Activated naive CD8-positive, alpha-beta T cell treated with anti-CD3 and anti-CD28 coated beads, Interleukin-2, amount 10 ng/mL, durations not matched to agents 7 days and 5 days (primary cell): ENCODE results near the gene HOXB7. TPM values are rescaled to one million over a fixed set of nuclear protein-coding genes. Genes with fewer than 3 reads are reported as not detected.
A peak's percentile ranks its signal among the peaks of the same experiment; 100 is the strongest.

Source experiments
- ATAC-seq: fragments of 150-1000 bp; cut with Tn5 transposase; one replicate; pipeline ENCODE4 v1.10.0; 2021; ENCODE audit warnings: low read depth, moderate library complexity
- POLR2A ChIA-PET: fragments of 350-600 bp; sonication (Branson Sonifier 250); formaldehyde crosslinking; loops from one replicate; lab custom pipeline; 2021; ENCODE audit warnings: antibody characterized with exemption; lab: Charles Lee
- DNase-seq: peaks from one replicate; pipeline ENCODE4 v3.0.0; 2021
- H3K27ac Mint-ChIP-seq: one replicate; pipeline ENCODE4 v1.8.0; 2022; ENCODE audit warnings: mild to moderate bottlenecking, mixed read lengths
- H3K27me3 Mint-ChIP-seq: one replicate; pipeline ENCODE4 v1.8.0; 2022; ENCODE audit warnings: mild to moderate bottlenecking, moderate library complexity, mixed read lengths
- H3K36me3 Mint-ChIP-seq: one replicate; pipeline ENCODE4 v1.8.0; 2021; ENCODE audit warnings: mild to moderate bottlenecking, mixed read lengths
- H3K4me1 Mint-ChIP-seq: one replicate; pipeline ENCODE4 v1.8.0; 2021; ENCODE audit warnings: mixed read lengths
- H3K4me3 Mint-ChIP-seq: one replicate; pipeline ENCODE4 v1.8.0; 2022; ENCODE audit warnings: mild to moderate bottlenecking, moderate library complexity, mixed read lengths
- H3K9me3 Mint-ChIP-seq: one replicate; pipeline ENCODE4 v1.8.0; 2021; ENCODE audit warnings: mixed read lengths
- total RNA-seq, 2 experiments: library from RNA; stranded (reverse); gene quantifications; one replicate each; pipeline ENCODE4 v1.2.3, GENCODE V29; 2021

Gene HOXB7
- total RNA-seq, 2 experiments from 2014 or later = 0.80 to 1.0 TPM

DNA sequence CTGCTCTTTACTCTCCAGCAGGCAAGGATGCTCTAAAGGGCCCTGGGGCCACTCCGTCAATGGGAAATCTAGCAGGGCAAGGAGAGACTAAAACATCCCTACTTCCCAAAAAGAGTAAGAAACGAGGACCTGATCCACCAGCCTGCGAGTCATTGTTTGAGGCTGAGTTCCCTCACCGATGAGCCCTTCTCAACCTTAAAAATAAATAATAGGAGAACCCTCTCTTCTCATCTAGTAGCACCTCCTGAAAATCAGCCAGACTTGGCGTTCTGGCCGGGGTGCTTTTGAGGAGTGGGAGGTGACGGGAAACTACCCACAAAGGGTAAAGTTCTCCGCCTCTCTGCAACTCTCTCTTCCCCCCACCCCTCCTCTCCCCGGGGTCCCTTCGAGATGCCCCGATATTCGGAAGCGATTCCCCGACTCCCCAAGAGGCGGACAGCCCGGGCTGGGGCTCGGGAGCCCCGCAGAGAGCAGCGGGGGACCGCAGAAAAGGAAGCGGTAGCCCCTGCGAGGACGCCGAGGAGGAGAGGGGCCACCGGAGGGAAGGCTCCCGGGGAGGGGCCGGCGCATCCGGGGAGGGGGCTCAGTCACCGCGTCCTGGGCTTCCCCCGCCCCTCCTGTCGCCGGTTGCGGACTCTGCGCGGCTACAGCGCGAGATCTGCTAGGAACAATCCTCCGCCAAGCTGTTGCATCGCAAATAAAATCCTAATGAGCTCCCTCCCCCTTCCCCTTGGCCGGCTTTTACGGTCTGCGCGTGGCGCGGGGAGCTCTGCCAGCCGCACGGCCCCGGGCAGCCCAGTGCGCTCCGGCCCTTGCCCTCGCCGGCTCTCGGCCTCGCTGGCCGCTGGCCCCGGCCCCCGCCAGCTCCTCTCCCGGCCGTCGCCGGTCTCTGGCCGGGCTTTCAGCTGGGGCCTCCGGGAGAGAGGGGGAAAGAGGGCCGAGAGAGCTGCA is 14.0 kb upstream of the HOXB7 start:
- H3K27me3 Mint-ChIP-seq = peaks cover 85% of the 10 kb centered on the region
- no peaks in the 10 kb centered on the region for H3K9me3 Mint-ChIP-seq
- POLR2A ChIA-PET = interaction anchor here (1.9 kb wide), 2 partner anchors 11 kb away, joined by 5 to 6 read pairs; no protein-coding TSS in a partner anchor
- H3K36me3 Mint-ChIP-seq = no peaks in the 10 kb centered on the region
- H3K4me1 Mint-ChIP-seq = peaks cover 12% of the 10 kb centered on the region
- ATAC-seq = no peak
- no peak overlapping the region for H3K27ac Mint-ChIP-seq
- DNase-seq = peak; percentile 52
- H3K4me3 Mint-ChIP-seq = peak overlapping the region; percentile 85

DNA sequence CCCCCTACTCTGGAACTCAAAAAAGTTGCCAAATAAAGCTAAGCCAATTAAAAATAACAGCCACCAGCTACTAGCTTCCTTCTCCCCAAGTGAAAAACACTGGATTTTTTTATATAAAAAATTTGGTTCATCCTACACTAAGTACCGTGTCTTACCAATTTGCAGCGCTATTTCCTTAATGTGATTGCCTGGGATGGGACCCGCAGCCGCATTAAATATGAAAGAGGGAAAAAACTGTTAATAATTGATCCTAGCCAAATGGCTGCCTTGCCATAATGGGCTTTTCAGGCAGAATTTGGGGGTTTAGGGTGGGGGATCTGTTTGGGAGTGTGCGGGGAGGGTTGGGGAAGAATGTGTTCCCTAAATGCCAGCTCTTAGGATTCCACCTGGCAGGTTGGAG is 13.3 kb upstream of the HOXB7 start:
- no peak overlapping the region for H3K4me3 Mint-ChIP-seq
- H3K4me1 Mint-ChIP-seq = peaks cover 13% of the 10 kb centered on the region
- ATAC-seq = no peak
- H3K27me3 Mint-ChIP-seq = peaks cover 84% of the 10 kb centered on the region
- H3K9me3 Mint-ChIP-seq = no peaks in the 10 kb centered on the region
- no peaks in the 10 kb centered on the region for H3K36me3 Mint-ChIP-seq
- DNase-seq = no peak
- H3K27ac Mint-ChIP-seq = no peak overlapping the region
- POLR2A ChIA-PET = no interaction called here

GRCh38 chr17:48623583-48623982 is 12.8 kb upstream of the HOXB7 start:
- Mint-ChIP-seq H3K4me1 (peaks cover 15% of the 10 kb centered on the region), H3K27ac (no peak overlapping the region), H3K9me3 (no peaks in the 10 kb centered on the region), H3K4me3 (no peak overlapping the region), H3K27me3 (peaks cover 84% of the 10 kb centered on the region), H3K36me3 (no peaks in the 10 kb centered on the region)
- POLR2A ChIA-PET = no interaction called here
- ATAC-seq (no peak), DNase-seq (no peak)

DNA sequence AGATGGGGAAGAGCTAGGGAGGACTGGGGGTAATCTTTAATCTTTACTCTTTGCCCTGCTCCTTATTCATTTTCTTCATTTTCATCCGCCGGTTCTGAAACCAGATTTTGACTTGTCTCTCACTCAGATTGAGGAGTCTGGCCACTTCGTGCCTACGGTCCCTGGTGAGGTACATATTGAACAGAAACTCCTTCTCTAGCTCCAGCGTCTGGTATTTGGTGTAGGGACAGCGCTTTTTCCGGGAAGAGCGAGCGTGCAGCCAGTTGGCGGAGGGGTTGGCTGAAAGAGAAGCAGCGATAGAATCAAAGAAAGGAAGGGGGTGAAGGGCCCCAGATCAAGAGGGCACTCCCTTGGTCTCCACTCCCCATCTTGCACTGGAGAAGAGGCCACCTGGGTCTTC is 12.0 kb upstream of the HOXB7 start:
- H3K4me1 Mint-ChIP-seq = peaks cover 19% of the 10 kb centered on the region
- peaks cover 84% of the 10 kb centered on the region for H3K27me3 Mint-ChIP-seq
- no peaks in the 10 kb centered on the region for H3K36me3 Mint-ChIP-seq
- POLR2A ChIA-PET = no interaction called here
- DNase-seq = no peak
- H3K9me3 Mint-ChIP-seq = no peaks in the 10 kb centered on the region
- no peak overlapping the region for H3K4me3 Mint-ChIP-seq
- H3K27ac Mint-ChIP-seq = no peak overlapping the region
- no peak for ATAC-seq

GRCh38 chr17:48621410-48622392 is 10.9 kb upstream of the HOXB7 start:
- Mint-ChIP-seq H3K4me3 (no peak overlapping the region), H3K27me3 (peaks cover 84% of the 10 kb centered on the region), H3K27ac (no peak overlapping the region), H3K4me1 (peaks cover 20% of the 10 kb centered on the region), H3K36me3 (no peaks in the 10 kb centered on the region), H3K9me3 (no peaks in the 10 kb centered on the region)
- POLR2A ChIA-PET = no interaction called here
- no peak for ATAC-seq
- DNase-seq = no peak

DNA sequence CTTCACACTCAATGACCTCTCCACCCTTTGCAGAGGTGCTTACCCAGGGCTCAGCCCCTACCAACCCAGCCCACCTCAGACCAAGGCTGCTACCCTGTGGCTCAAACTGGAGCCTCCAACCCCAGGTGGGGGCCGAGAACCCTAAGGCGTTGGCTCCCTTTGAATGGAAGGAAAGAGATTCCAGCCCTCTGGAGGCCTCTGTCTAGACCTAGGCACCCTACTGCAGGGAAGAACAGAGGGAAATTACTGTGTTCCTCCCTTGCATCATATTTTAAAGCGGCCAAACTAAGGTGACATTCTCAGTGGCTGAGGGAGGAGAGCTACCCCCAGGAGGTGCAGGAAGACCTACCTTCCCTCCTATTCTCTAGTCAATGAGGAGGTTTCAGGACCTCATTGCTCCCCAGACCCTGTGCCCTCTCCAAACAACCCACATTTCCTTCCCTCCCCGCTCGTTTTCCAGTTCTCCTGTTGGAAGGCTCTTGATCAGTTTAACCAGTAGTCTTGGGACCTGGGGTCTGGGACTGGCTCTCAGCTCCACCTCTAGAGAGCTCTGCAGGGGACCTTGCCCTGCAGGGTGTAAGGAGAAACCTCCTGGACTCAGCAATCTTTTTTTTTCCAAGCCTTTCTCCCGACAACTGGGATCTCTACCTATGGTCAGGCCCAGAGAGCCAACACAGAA is 9.8 kb upstream of the HOXB7 start:
- POLR2A ChIA-PET = interaction anchor here (0.6 kb wide), 1 partner anchor 577 kb away, joined by 3 read pairs; no protein-coding TSS in a partner anchor
- Mint-ChIP-seq H3K4me1 (peaks cover 16% of the 10 kb centered on the region), H3K9me3 (no peaks in the 10 kb centered on the region), H3K27me3 (peaks cover 87% of the 10 kb centered on the region), H3K4me3 (no peak overlapping the region), H3K36me3 (no peaks in the 10 kb centered on the region), H3K27ac (no peak overlapping the region)
- DNase-seq (no peak), ATAC-seq (no peak)

DNA sequence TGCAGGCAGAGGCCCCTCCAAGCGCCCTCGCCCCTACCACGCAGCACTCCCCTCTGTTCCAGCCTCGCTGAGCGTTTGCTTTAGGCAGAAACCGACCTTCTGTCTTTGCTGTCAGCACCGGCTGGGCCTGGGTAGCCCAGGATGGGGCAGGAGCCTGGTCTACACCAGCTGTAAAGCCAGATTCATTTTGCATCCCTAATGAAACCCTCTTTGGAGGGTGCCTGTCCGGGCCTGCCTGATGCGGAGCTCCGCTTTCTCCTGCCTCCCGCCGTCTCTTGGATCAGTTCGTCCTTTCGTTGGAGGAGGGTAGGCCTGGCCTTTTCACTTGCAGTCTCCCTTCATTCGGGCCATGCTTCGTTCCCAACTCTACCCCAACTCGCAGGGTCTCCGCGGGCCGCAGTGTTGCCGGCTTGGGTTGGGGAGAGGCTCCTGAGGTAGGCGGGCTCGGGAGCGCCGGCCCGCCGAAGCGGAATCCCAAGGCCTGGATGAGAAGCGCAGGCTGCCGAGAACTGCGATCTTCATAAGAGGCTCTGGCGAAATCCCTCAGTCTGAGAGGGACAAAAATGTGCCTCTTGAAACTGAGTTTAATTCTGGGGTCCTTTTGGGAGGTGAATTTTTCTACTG is 9.1 kb upstream of the HOXB7 start:
- Mint-ChIP-seq H3K27ac (no peak overlapping the region), H3K9me3 (no peaks in the 10 kb centered on the region), H3K4me1 (peaks cover 16% of the 10 kb centered on the region), H3K4me3 (peak overlapping the region; percentile 11), H3K36me3 (no peaks in the 10 kb centered on the region), H3K27me3 (peaks cover 90% of the 10 kb centered on the region)
- DNase-seq = no peak
- ATAC-seq = no peak
- POLR2A ChIA-PET = interaction anchor here (0.6 kb wide), 1 partner anchor 576 kb away, joined by 3 read pairs; no protein-coding TSS in a partner anchor

DNA sequence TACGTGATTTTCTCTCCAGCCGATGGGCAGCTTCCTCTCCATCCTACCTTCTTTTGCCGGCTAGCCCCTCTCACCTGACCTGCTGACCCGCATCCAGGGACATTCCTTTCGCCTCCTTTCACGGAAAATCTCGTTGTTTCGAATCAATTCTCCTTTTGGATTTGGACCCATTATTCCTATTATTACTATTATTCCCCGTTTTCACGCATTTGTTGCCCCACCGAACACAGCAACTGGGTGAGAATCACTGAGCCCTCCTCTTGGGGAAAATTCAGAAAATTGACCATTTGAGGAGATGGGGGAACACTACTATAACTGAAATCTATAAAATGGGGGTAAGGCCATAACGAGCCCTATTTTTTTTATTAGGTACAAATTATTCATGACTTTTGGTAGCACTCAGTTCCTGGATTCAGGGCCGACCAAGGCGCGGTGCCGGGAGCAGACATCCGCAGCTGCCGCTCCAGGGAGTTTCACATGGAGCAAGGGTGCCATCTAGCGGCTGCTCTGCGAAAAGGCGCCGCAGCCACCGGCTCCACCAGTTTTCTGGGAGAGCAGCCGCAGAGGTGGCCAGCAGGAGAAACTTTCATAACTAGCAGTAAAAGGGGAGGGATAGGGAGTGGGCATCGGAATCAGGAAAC is 7.6 kb upstream of the HOXB7 start:
- H3K4me1 Mint-ChIP-seq = peaks cover 22% of the 10 kb centered on the region
- H3K27ac Mint-ChIP-seq = no peak overlapping the region
- ATAC-seq = peak; percentile 69
- peak; percentile 84 for DNase-seq
- H3K36me3 Mint-ChIP-seq = no peaks in the 10 kb centered on the region
- H3K27me3 Mint-ChIP-seq = peaks cover 92% of the 10 kb centered on the region
- POLR2A ChIA-PET = interaction anchor here (1.0 kb wide), 1 partner anchor 119 kb away, joined by 3 read pairs; no protein-coding TSS in a partner anchor
- H3K9me3 Mint-ChIP-seq = no peaks in the 10 kb centered on the region
- H3K4me3 Mint-ChIP-seq = peak overlapping the region; percentile 56

DNA sequence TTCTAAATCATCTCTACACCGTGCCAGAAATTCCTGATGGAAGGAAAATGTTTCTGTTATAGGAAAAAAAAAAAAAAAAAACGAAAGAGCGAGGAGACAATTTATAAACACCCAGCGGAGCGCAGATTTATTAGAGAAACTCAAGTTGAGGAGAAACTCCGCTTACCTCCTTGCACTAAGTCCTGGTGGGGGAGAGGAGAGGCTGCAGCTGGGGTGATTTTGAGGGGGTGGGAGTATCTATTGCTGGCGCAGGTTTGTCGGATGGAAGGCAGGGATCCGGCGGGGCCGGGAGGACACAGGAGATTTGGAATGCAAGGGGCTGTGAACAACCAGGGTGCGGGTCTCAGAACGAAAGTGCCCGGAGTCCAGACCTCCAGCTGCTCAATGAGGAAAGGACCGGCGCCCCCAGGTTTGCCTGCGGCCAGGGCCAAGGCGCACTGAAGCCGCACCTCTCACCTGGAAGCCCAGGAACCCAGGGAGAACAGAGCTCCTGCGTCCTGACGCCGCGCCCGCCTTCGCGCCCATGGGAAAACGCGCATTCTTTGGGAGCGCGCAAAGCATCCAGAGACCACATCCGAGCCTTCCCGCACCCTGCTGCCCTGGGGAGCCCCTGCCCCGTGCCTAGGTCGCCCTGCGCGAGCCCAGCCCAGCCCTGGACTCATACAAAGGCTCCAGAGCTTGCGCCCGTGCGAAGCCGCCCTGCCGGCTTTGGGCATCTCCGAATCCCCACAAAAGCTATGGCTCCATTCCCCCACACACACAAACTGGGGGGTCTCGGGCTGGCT is 6.8 kb upstream of the HOXB7 start:
- Mint-ChIP-seq H3K4me3 (no peak overlapping the region), H3K4me1 (peaks cover 26% of the 10 kb centered on the region), H3K36me3 (no peaks in the 10 kb centered on the region), H3K27me3 (peaks cover 90% of the 10 kb centered on the region), H3K9me3 (no peaks in the 10 kb centered on the region), H3K27ac (no peak overlapping the region)
- DNase-seq = no peak
- ATAC-seq = no peak
- POLR2A ChIA-PET = interaction anchor here (1.0 kb wide), 1 partner anchor 120 kb away, joined by 3 read pairs; no protein-coding TSS in a partner anchor

DNA sequence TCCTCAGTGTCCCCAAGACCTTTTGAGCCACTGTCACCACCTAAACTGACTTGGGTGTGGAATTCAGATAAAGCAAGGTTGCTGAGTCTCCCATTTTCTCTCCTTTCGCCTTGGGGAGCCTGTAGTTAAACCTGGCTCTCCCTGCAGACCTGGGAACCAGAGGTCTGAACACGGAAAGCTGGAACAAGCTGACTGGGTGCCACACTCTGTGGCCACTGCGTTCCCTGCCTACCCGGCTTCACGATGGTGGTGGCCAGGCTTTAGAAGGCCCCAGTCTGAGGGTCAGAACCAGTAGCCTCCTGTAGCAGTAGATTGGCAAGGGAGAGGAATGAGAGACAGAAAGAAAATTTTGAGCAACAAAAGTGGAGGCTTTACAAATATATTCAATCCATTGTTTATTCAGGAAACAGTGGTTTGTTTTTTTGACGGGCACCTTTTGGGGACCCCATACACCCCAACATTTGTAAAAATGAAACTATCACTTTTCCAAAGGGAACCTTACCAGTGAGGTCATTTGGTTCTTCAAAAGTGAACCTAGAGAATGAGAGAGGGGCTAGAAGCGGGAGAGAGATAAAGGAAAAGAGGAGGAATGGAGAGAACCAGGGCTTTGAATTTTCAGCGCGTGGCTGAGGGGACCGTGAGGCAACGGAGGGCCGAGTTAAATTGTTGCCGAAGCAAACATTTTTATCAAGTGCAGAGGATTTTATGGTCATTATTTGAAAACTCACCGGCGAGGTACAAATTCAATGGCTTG is 6.1 kb upstream of the HOXB7 start:
- Mint-ChIP-seq H3K27ac (no peak overlapping the region), H3K4me1 (peaks cover 29% of the 10 kb centered on the region), H3K9me3 (no peaks in the 10 kb centered on the region), H3K36me3 (no peaks in the 10 kb centered on the region), H3K4me3 (no peak overlapping the region), H3K27me3 (peaks cover 87% of the 10 kb centered on the region)
- ATAC-seq (no peak), DNase-seq (no peak)
- POLR2A ChIA-PET = no interaction called here
